GM13976 (cell line): Measurements from ENCODE around the gene CD1C.

Experiments used
- DNase-seq: peaks from one replicate; pipeline ENCODE4 v3.0.0; 2012; ENCODE audit warnings: low spot score
- in situ Hi-C: fragments of 300-500 bp; cut with MboI; formaldehyde crosslinking; loops from one replicate; pipeline ENCODE4 v1.12.0; 2022; ENCODE audit warnings: low sequenced_read_pairs, mixed read lengths, inconsistent platforms; ENCODE audit not compliant: unreplicated experiment
- TF ChIP-seq, protein P1 (sequence below): IDR thresholded peaks from 2 replicates; pipeline ENCODE4 v1.5.1; 2012; ENCODE audit warnings: borderline replicate concordance, mild to moderate bottlenecking; ENCODE audit not compliant: insufficient read depth; ENCODE audit errors: extremely low read depth, missing control alignments, control extremely low read depth

The CD1C gene

DNA sequence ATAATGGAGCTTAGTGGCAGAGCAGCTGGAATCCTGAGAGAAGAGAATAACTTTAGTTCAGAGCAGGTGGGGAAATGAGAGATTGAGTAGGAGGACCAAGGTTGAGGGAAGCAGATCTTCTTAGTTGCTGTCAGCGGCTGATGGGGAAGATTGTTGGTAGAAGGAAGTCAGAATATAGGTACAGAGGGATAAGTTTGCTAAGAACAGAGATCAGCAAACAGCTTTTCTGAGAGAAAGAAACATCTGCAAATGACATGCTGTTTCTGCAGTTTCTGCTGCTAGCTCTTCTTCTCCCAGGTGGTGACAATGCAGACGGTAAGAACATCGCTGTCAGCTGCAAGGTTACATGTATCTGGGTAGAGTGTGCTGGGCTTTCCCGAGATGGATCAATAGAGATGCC, at the start of gene CD1C:
TSS of gene CD1C (plus strand) at position 113 of the 400 bp plus-strand sequence. CDS start at position 255, 142 bp downstream.
- DNase-seq, result no peak
- TF ChIP-seq, protein P1, sequence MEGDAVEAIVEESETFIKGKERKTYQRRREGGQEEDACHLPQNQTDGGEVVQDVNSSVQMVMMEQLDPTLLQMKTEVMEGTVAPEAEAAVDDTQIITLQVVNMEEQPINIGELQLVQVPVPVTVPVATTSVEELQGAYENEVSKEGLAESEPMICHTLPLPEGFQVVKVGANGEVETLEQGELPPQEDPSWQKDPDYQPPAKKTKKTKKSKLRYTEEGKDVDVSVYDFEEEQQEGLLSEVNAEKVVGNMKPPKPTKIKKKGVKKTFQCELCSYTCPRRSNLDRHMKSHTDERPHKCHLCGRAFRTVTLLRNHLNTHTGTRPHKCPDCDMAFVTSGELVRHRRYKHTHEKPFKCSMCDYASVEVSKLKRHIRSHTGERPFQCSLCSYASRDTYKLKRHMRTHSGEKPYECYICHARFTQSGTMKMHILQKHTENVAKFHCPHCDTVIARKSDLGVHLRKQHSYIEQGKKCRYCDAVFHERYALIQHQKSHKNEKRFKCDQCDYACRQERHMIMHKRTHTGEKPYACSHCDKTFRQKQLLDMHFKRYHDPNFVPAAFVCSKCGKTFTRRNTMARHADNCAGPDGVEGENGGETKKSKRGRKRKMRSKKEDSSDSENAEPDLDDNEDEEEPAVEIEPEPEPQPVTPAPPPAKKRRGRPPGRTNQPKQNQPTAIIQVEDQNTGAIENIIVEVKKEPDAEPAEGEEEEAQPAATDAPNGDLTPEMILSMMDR, result no peak
- in situ Hi-C loops, result no loop called here

DNA sequence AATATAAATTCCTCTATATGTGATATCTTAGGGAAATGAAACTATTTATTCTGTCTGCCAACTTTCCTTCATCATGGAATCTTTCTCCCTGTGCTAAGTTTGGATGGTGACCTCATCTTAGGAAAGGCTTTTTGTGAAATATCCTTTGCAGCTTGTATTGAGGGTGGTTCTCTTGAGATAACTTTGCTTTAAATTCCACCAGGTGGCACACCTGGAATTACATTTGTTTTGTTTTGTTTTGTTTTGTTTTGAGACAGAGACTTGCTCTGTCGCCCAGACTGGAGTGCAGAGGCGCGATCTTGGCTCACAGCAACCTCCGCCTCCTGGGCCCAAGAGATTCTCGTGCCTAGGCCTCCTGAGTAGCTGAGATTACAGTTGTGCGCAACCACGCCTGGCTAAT, 43.1 kb upstream of the CD1C start:
- DNase-seq, result no peak
- TF ChIP-seq, protein P1, result peak; percentile 18
- in situ Hi-C loops, result loop anchor here (25.0 kb wide), 1 partner anchor 266 kb away; no protein-coding TSS in a partner anchor

DNA sequence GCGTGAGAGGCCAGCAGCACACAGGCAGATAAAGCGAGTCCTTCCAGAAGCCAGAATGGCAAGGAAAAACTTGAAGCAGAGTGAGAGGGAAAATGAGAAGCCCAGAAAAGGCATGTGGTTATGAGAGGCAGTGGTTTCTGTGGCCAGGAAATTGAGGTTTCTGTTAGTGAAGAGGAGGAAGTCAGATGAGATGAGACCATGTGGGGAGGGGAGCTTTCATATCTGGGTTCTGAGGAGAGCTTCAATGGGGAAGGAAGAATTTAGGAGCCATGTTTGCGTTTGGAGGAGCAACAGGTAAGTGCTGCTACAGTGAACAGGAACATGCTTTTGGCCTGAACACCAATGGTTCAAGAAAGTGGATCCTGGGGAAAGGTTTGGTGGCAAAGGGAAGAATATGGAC, 41.6 kb upstream of the CD1C start:
- in situ Hi-C loops, result loop anchor here (25.0 kb wide), 1 partner anchor 264 kb away; no protein-coding TSS in a partner anchor
- TF ChIP-seq, protein P1, result no peak
- DNase-seq, result peak; percentile 41

DNA sequence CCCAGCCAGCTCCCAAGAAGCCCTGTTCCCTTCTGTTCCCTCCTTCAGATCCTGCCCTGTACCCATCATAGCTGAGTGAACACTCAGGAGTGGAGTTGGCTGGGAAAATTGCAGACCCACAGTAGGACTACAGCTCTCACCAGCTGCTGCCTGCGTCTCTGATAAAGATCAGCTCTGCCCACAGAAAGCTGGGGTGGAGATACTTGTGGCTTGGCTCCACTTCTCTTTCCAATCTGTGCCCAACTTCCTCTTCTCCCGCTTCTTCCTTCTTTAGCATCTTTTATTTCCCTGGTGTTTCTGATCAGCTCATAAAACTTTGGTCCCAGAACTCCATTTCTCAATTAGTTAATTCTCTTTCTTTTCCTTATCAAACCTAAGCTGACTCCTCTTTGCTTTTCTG, 41.0 kb upstream of the CD1C start:
- in situ Hi-C loops, result loop anchor here (25.0 kb wide), 1 partner anchor 264 kb away; no protein-coding TSS in a partner anchor

DNA sequence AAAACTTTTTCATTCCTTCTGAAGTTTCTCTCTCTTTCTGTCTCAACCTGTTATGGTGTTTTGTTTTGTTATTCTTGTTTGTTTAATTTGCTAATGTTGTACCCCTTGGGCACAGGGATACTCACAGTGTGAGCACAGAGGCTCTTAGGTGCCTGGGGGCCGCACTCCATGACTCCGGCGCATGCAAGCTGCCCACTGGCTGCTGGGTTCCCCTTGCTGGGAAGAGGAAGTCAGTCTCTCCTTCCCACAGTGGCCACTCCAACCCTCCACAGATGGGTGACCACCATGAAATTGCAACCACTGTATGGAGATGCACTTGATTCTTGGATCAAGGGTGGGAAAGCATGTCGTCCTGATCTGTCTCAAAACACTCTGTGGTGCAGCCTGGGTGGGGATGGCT, 40.1 kb upstream of the CD1C start:
- no peak for DNase-seq
- TF ChIP-seq, protein P1, result no peak
- in situ Hi-C loops, result loop anchor here (25.0 kb wide), 1 partner anchor 263 kb away; no protein-coding TSS in a partner anchor

More for the DNA sequence above, 41.0 kb upstream of the CD1C start:
- no peak for DNase-seq
- TF ChIP-seq, protein P1, result no peak

DNA sequence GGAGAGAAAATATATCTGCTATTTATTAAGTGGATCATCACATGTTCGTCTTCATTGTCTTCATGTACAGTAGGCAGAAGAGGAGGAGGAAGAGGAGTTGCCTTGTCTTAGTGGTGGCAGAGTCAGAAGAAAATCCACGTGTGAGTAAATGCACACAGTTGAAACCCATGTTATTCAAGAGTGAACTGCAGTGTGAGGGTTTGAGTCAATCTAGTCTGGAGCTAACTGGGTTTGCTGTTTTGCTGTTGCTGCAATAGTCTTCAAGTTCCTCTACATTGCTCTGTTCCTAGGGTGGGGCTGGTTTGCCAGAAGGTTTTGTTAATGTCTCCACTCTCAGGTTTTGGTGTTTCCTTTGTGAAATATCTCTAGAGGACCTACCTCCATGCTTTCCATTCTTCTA, 38.6 kb upstream of the CD1C start:
- TF ChIP-seq, protein P1, result no peak
- in situ Hi-C loops, result no loop called here
- DNase-seq, result no peak
